Activated T-helper 17 cell treated with anti-CD3 and anti-CD28 coated beads, Interleukin-2, amount 50 U/mL, for 72 hours (primary cell): Measurements from ENCODE around the gene ZBED2. TPM values are rescaled to one million over a fixed set of nuclear protein-coding genes. Genes with fewer than 3 reads are reported as not detected.
"Not testable (repeated sequence)": the region's sequence is repeated elsewhere in the genome, so short reads cannot be mapped to it uniquely, and the experiment has no call there.

Source experiments
- ATAC-seq: fragments of 150-1000 bp; cut with Tn5 transposase; replicated peaks from 2 replicates; pipeline ENCODE4 v1.10.0; 2021; ENCODE audit warnings: mild to moderate bottlenecking, moderate library complexity
- H3K27ac Mint-ChIP-seq: one replicate; pipeline ENCODE4 v1.8.0; 2022; ENCODE audit warnings: mixed read lengths
- H3K27me3 Mint-ChIP-seq: one replicate; pipeline ENCODE4 v1.8.0; 2022; ENCODE audit warnings: mixed read lengths
- H3K36me3 Mint-ChIP-seq: one replicate; pipeline ENCODE4 v1.8.0; 2022; ENCODE audit warnings: low read depth, mild to moderate bottlenecking, mixed read lengths
- H3K4me1 Mint-ChIP-seq: one replicate; pipeline ENCODE4 v1.8.0; 2022; ENCODE audit warnings: mixed read lengths
- H3K4me3 Mint-ChIP-seq: one replicate; pipeline ENCODE4 v1.8.0; 2022; ENCODE audit warnings: mild to moderate bottlenecking, mixed read lengths
- H3K9me3 Mint-ChIP-seq: one replicate; pipeline ENCODE4 v1.8.0; 2022; ENCODE audit warnings: mixed read lengths
- total RNA-seq, 2 donors: library from RNA; stranded (reverse); gene quantifications; one replicate each; pipeline ENCODE4 v1.2.3, GENCODE V29; 2022

ZBED2 gene
- total RNA-seq, 2 donors from 2014 or later = 429 to 664 TPM

- peaks cover 43% of the 10 kb centered on the region for H3K4me1 Mint-ChIP-seq
- no peaks in the 10 kb centered on the region for H3K9me3 Mint-ChIP-seq
- H3K27me3 Mint-ChIP-seq = no peaks in the 10 kb centered on the region
- no peak for ATAC-seq
- H3K36me3 Mint-ChIP-seq = peaks cover 90% of the 10 kb centered on the region
- H3K4me3 Mint-ChIP-seq = peak overlapping the region; percentile 66
- peak overlapping the region; percentile 74 for H3K27ac Mint-ChIP-seq
These were observed 18.0 kb downstream of the ZBED2 start for GRCh38 chr3:111577113-111577512.

- peak; percentile 100 for ATAC-seq
- peak overlapping the region; percentile 44 for H3K27ac Mint-ChIP-seq
These were observed 23.2 kb downstream of the ZBED2 start for GRCh38 chr3:111571907-111572460.

GRCh38 chr3:111571282-111571681, 23.9 kb downstream of the ZBED2 start:
- H3K27ac Mint-ChIP-seq = peak overlapping the region; percentile 44
- H3K27me3 Mint-ChIP-seq = no peaks in the 10 kb centered on the region
- peak overlapping the region; percentile 55 for H3K4me3 Mint-ChIP-seq
- H3K4me1 Mint-ChIP-seq = peaks cover 26% of the 10 kb centered on the region
- H3K9me3 Mint-ChIP-seq = no peaks in the 10 kb centered on the region
- peaks cover 83% of the 10 kb centered on the region for H3K36me3 Mint-ChIP-seq
- ATAC-seq = no peak

More at GRCh38 chr3:111571907-111572460, 23.2 kb downstream of the ZBED2 start:
- H3K9me3 Mint-ChIP-seq = no peaks in the 10 kb centered on the region
- no peaks in the 10 kb centered on the region for H3K27me3 Mint-ChIP-seq
- peaks cover 18% of the 10 kb centered on the region for H3K4me1 Mint-ChIP-seq
- peaks cover 86% of the 10 kb centered on the region for H3K36me3 Mint-ChIP-seq
- peak overlapping the region; percentile 55 for H3K4me3 Mint-ChIP-seq

GRCh38 chr3:111570404-111571030, 24.6 kb downstream of the ZBED2 start:
- no peak for ATAC-seq

GRCh38 chr3:111568911-111569310, 26.2 kb downstream of the ZBED2 start:
- ATAC-seq = no peak
- Mint-ChIP-seq H3K4me1 (peaks cover 39% of the 10 kb centered on the region), H3K4me3 (no peak overlapping the region), H3K27ac (no peak overlapping the region), H3K27me3 (no peaks in the 10 kb centered on the region), H3K36me3 (peaks cover 68% of the 10 kb centered on the region), H3K9me3 (no peaks in the 10 kb centered on the region)

More at GRCh38 chr3:111570404-111571030, 24.6 kb downstream of the ZBED2 start:
- peak overlapping the region; percentile 22 for H3K27ac Mint-ChIP-seq
- H3K9me3 Mint-ChIP-seq = no peaks in the 10 kb centered on the region
- no peak overlapping the region for H3K4me3 Mint-ChIP-seq
- peaks cover 78% of the 10 kb centered on the region for H3K36me3 Mint-ChIP-seq
- H3K27me3 Mint-ChIP-seq = no peaks in the 10 kb centered on the region
- peaks cover 29% of the 10 kb centered on the region for H3K4me1 Mint-ChIP-seq

- ATAC-seq = no peak
- H3K4me1 Mint-ChIP-seq = peaks cover 41% of the 10 kb centered on the region
- H3K4me3 Mint-ChIP-seq = no peak overlapping the region
- no peaks in the 10 kb centered on the region for H3K27me3 Mint-ChIP-seq
- H3K9me3 Mint-ChIP-seq = no peaks in the 10 kb centered on the region
- H3K27ac Mint-ChIP-seq = no peak overlapping the region
- peaks cover 63% of the 10 kb centered on the region for H3K36me3 Mint-ChIP-seq
These were observed 26.8 kb downstream of the ZBED2 start for GRCh38 chr3:111568355-111568754.

- no peak for ATAC-seq
- Mint-ChIP-seq H3K4me1 (peaks cover 46% of the 10 kb centered on the region), H3K27me3 (no peaks in the 10 kb centered on the region), H3K9me3 (peaks cover 4% of the 10 kb centered on the region), H3K27ac (peak overlapping the region; percentile 37), H3K36me3 (peaks cover 48% of the 10 kb centered on the region), H3K4me3 (peak overlapping the region; percentile 51)
These were observed 28.3 kb downstream of the ZBED2 start for GRCh38 chr3:111566844-111567243.

GRCh38 chr3:111561902-111562301, 33.2 kb downstream of the ZBED2 start:
- H3K4me3 Mint-ChIP-seq = peak overlapping the region; percentile 48
- H3K27me3 Mint-ChIP-seq, H3K9me3 Mint-ChIP-seq, H3K27ac Mint-ChIP-seq, ATAC-seq, H3K36me3 Mint-ChIP-seq: not testable (repeated sequence)
- peaks cover 36% of the 10 kb centered on the region for H3K4me1 Mint-ChIP-seq

GRCh38 chr3:111548756-111549155, 46.4 kb downstream of the ZBED2 start:
- Mint-ChIP-seq H3K27me3 (no peaks in the 10 kb centered on the region), H3K27ac (no peak overlapping the region), H3K4me1 (peaks cover 15% of the 10 kb centered on the region), H3K4me3 (no peak overlapping the region), H3K36me3 (peaks cover 38% of the 10 kb centered on the region), H3K9me3 (no peaks in the 10 kb centered on the region)
- ATAC-seq = no peak

- Mint-ChIP-seq H3K4me3 (no peak overlapping the region), H3K9me3 (no peaks in the 10 kb centered on the region), H3K4me1 (peaks cover 15% of the 10 kb centered on the region), H3K27ac (no peak overlapping the region), H3K27me3 (no peaks in the 10 kb centered on the region), H3K36me3 (peaks cover 43% of the 10 kb centered on the region)
- ATAC-seq = peak; percentile 66
These were observed 47.1 kb downstream of the ZBED2 start for GRCh38 chr3:111548092-111548491.

GRCh38 chr3:111547631-111548030, 47.5 kb downstream of the ZBED2 start:
- H3K36me3 Mint-ChIP-seq = peaks cover 47% of the 10 kb centered on the region
- no peaks in the 10 kb centered on the region for H3K9me3 Mint-ChIP-seq
- H3K4me1 Mint-ChIP-seq = peaks cover 15% of the 10 kb centered on the region
- peak; percentile 79 for ATAC-seq
- no peaks in the 10 kb centered on the region for H3K27me3 Mint-ChIP-seq
- no peak overlapping the region for H3K27ac Mint-ChIP-seq
- H3K4me3 Mint-ChIP-seq = no peak overlapping the region

GRCh38 chr3:111545349-111545748, 49.8 kb downstream of the ZBED2 start:
- Mint-ChIP-seq H3K27me3 (no peaks in the 10 kb centered on the region), H3K4me1 (peaks cover 18% of the 10 kb centered on the region), H3K4me3 (no peak overlapping the region), H3K36me3 (peaks cover 47% of the 10 kb centered on the region), H3K27ac (no peak overlapping the region), H3K9me3 (no peaks in the 10 kb centered on the region)
- no peak for ATAC-seq

Other genes with a start within 250 kb of the ZBED2 start
- gene CD96, start 53.1 kb downstream of the ZBED2 start, total RNA-seq = 100 to 1,000 TPM in 1 of 2 donors, 10 to 100 TPM in 1; 67.6 to 107 TPM
- gene PLCXD2, start 79.3 kb upstream of the ZBED2 start, total RNA-seq = 10 to 100 TPM in 1 of 2 donors, 1 to 10 TPM in 1; 9.5 to 16.3 TPM